ENCODE results near the gene MRPL39.

Gene MRPL39

GRCh38 chr21:25568246-25568645 is 39.0 kb downstream of the MRPL39 start:
- DNase-seq (ENCODE audit: low spot score), result peak; percentile 17

- DNase-seq (ENCODE audit: low spot score), result no peak
Measured at GRCh38 chr21:25567472-25567871, 39.8 kb downstream of the MRPL39 start.

GRCh38 chr21:25566645-25567044 is 40.6 kb downstream of the MRPL39 start:
- no peak for DNase-seq (ENCODE audit: low spot score)

GRCh38 chr21:25565272-25566211 is 41.7 kb downstream of the MRPL39 start:
- no peak for DNase-seq (ENCODE audit: low spot score)

GRCh38 chr21:25564349-25564948 is 42.8 kb downstream of the MRPL39 start:
- DNase-seq (ENCODE audit: low spot score), result no peak

GRCh38 chr21:25563361-25564116 is 43.7 kb downstream of the MRPL39 start:
- no peak for DNase-seq (ENCODE audit: low spot score)

- DNase-seq (ENCODE audit: low spot score), result no peak
Measured at GRCh38 chr21:25562660-25563059, 44.6 kb downstream of the MRPL39 start.

GRCh38 chr21:25561668-25562641 is 45.3 kb downstream of the MRPL39 start:
- peak; percentile 44 for DNase-seq (ENCODE audit: low spot score)

- DNase-seq (ENCODE audit: low spot score), result peak; percentile 20
Measured at GRCh38 chr21:25560891-25561290, 46.4 kb downstream of the MRPL39 start.

GRCh38 chr21:25560271-25560685 is 47.0 kb downstream of the MRPL39 start:
- peak; percentile 20 for DNase-seq (ENCODE audit: low spot score)

GRCh38 chr21:25559746-25560145 is 47.5 kb downstream of the MRPL39 start:
- DNase-seq (ENCODE audit: low spot score), result peak; percentile 17

GRCh38 chr21:25558123-25558522 is 49.2 kb downstream of the MRPL39 start:
- DNase-seq (ENCODE audit: low spot score), result no peak

GRCh38 chr21:25557180-25557579 is 50.1 kb downstream of the MRPL39 start:
- no peak for DNase-seq (ENCODE audit: low spot score)

- no peak for DNase-seq (ENCODE audit: low spot score)
Measured at GRCh38 chr21:25556091-25556490, 51.2 kb downstream of the MRPL39 start.

- no peak for DNase-seq (ENCODE audit: low spot score)
Measured at GRCh38 chr21:25555492-25555891, 51.8 kb downstream of the MRPL39 start.

GRCh38 chr21:25552856-25553255 is 54.4 kb downstream of the MRPL39 start:
- DNase-seq (ENCODE audit: low spot score), result no peak

GRCh38 chr21:25551569-25551968 is 55.7 kb downstream of the MRPL39 start:
- DNase-seq (ENCODE audit: low spot score), result no peak

- no peak for DNase-seq (ENCODE audit: low spot score)
Measured at GRCh38 chr21:25550352-25551120, 56.7 kb downstream of the MRPL39 start.

- DNase-seq (ENCODE audit: low spot score), result no peak
Measured at GRCh38 chr21:25541042-25541441, 66.2 kb downstream of the MRPL39 start.

GRCh38 chr21:25539606-25540005 is 67.7 kb downstream of the MRPL39 start:
- no peak for DNase-seq (ENCODE audit: low spot score)

GRCh38 chr21:25537174-25537573 is 70.1 kb downstream of the MRPL39 start:
- no peak for DNase-seq (ENCODE audit: low spot score)

Data from pons (tissue), 1 donor.